ENCODE data around the gene TAAR1.
"Not testable (repeated sequence)": the region's sequence is repeated elsewhere in the genome, so short reads cannot be mapped to it uniquely, and the experiment has no call there.

TAAR1 gene

GRCh38 chr6:132612449-132613108, 46.4 kb downstream of the TAAR1 start:
- no peak overlapping the region for H3K4me3 ChIP-seq (ENCODE audit: low read length)
- TF ChIP-seq CTCF (IDR thresholded peaks at IDR 0.05; ENCODE audit: insufficient read depth, low read depth, low read length, missing control alignments), result no peak
- no peak for DNase-seq (ENCODE audit: low read depth)

GRCh38 chr6:132611616-132612015, 47.4 kb downstream of the TAAR1 start:
- no peak for TF ChIP-seq CTCF (IDR thresholded peaks at IDR 0.05; ENCODE audit: insufficient read depth, low read depth, low read length, missing control alignments)
- H3K4me3 ChIP-seq (ENCODE audit: low read length), result no peak overlapping the region
- DNase-seq (ENCODE audit: low read depth), result no peak

- DNase-seq (ENCODE audit: low read depth), result no peak
- TF ChIP-seq CTCF (IDR thresholded peaks at IDR 0.05; ENCODE audit: insufficient read depth, low read depth, low read length, missing control alignments), result no peak
- H3K4me3 ChIP-seq (ENCODE audit: low read length), result no peak overlapping the region
Measured at GRCh38 chr6:132607544-132608233, 51.3 kb downstream of the TAAR1 start.

- no peak for TF ChIP-seq CTCF (IDR thresholded peaks at IDR 0.05; ENCODE audit: insufficient read depth, low read depth, low read length, missing control alignments)
- no peak overlapping the region for H3K4me3 ChIP-seq (ENCODE audit: low read length)
- peak; percentile 61 for DNase-seq (ENCODE audit: low read depth)
Measured at GRCh38 chr6:132604635-132605152, 54.3 kb downstream of the TAAR1 start.

- not testable (repeated sequence) for DNase-seq (ENCODE audit: low read depth)
Measured at GRCh38 chr6:132600900-132601299, 58.1 kb downstream of the TAAR1 start.

GRCh38 chr6:132598473-132598872, 60.5 kb downstream of the TAAR1 start:
- peak; percentile 37 for DNase-seq (ENCODE audit: low read depth)
- H3K4me3 ChIP-seq (ENCODE audit: low read length), result no peak overlapping the region
- peak; percentile 42 for TF ChIP-seq CTCF (IDR thresholded peaks at IDR 0.05; ENCODE audit: insufficient read depth, low read depth, low read length, missing control alignments)

More at GRCh38 chr6:132600900-132601299, 58.1 kb downstream of the TAAR1 start:
- not testable (repeated sequence) for H3K4me3 ChIP-seq (ENCODE audit: low read length)

- TF ChIP-seq CTCF (IDR thresholded peaks at IDR 0.05; ENCODE audit: insufficient read depth, low read depth, low read length, missing control alignments), result no peak
Measured at GRCh38 chr6:132596201-132596600, 62.8 kb downstream of the TAAR1 start.

More at GRCh38 chr6:132596201-132596600, 62.8 kb downstream of the TAAR1 start:
- H3K4me3 ChIP-seq (ENCODE audit: low read length), result no peak overlapping the region
- DNase-seq (ENCODE audit: low read depth), result no peak

Measured in epithelial cell of esophagus (primary cell).